ENCODE data around the gene DCUN1D2. TPM values are rescaled to one million over a fixed set of nuclear protein-coding genes. Genes with fewer than 3 reads are reported as not detected.

DCUN1D2 gene
- total RNA-seq, 2 donors from 2014 or later: 18.5 to 24.4 TPM

Other genes starting within 250 kb of the DCUN1D2 start
- 10 to 100 TPM; 46.1 to 95.1 TPM for gene LAMP1, start 193.5 kb downstream of the DCUN1D2 start, total RNA-seq
- under 1 TPM in 1 of 2 donors, not detected in 1; 0.26 TPM for gene GRTP1, start 126.6 kb downstream of the DCUN1D2 start, total RNA-seq
- gene ADPRHL1, start 37.2 kb downstream of the DCUN1D2 start, total RNA-seq: under 1 TPM; 0.40 to 0.69 TPM
- 100 to 1,000 TPM in 1 of 2 donors, 10 to 100 TPM in 1; 98.1 to 188 TPM for gene TFDP1, start 94.0 kb upstream of the DCUN1D2 start, total RNA-seq
- not detected for gene ATP4B, start 167.5 kb upstream of the DCUN1D2 start, total RNA-seq
- under 1 TPM; 0.09 to 0.64 TPM for gene GRK1, start 176.5 kb upstream of the DCUN1D2 start, total RNA-seq